ENCODE data around the gene MRPL19. TPM values are rescaled to one million over a fixed set of nuclear protein-coding genes. Genes with fewer than 3 reads are reported as not detected.

MRPL19 gene
- total and polyA plus RNA-seq, 2 of the 13 experiments (the other 11 are each of a cell fraction or from before 2014, with no cell fraction given): 43.2 to 163 TPM

- TF ChIP-seq, protein P1, sequence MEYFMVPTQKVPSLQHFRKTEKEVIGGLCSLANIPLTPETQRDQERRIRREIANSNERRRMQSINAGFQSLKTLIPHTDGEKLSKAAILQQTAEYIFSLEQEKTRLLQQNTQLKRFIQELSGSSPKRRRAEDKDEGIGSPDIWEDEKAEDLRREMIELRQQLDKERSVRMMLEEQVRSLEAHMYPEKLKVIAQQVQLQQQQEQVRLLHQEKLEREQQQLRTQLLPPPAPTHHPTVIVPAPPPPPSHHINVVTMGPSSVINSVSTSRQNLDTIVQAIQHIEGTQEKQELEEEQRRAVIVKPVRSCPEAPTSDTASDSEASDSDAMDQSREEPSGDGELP (IDR thresholded peaks at IDR 0.05; ENCODE audit: borderline replicate concordance, low read depth): peak; percentile 68
- TF ChIP-seq SAP130 (CRISPR knock-in tag; IDR thresholded peaks at IDR 0.05; ENCODE audit: low read depth) (peak; percentile 28; the same call in 1 of the 2 replicates), ARID3A (IDR thresholded peaks at IDR 0.05; ENCODE audit: low read depth, low read length) (no peak), DNMT1 (CRISPR knock-in tag; IDR thresholded peaks at IDR 0.05) (no peak), ZNF552 (CRISPR knock-in tag; IDR thresholded peaks at IDR 0.05; ENCODE audit: borderline replicate concordance) (no peak), STAG1 (CRISPR knock-in tag; IDR thresholded peaks at IDR 0.05) (peak; percentile 95), IKZF5 (CRISPR knock-in tag; IDR thresholded peaks at IDR 0.05) (peak; percentile 58; the same call in 1 of the 2 replicates), REPIN1 (CRISPR knock-in tag; IDR thresholded peaks at IDR 0.05; ENCODE audit: borderline replicate concordance, low read depth) (no peak), SMAD3 (CRISPR knock-in tag; IDR thresholded peaks at IDR 0.05) (0 out of 2 replicates have a peak, but pooled peaks have one; percentile 54), KDM3A (CRISPR knock-in tag; IDR thresholded peaks at IDR 0.05; ENCODE audit: low read depth) (peak; percentile 59; the same call in 1 of the 2 replicates), ZBTB20 (CRISPR knock-in tag; IDR thresholded peaks at IDR 0.05; ENCODE audit: borderline replicate concordance, low read depth) (peak; percentile 40; the same call in 1 of the 2 replicates), ISL2 (CRISPR knock-in tag; IDR thresholded peaks at IDR 0.05) (0 out of 2 replicates have a peak, but pooled peaks have one; percentile 18), ZNF441 (CRISPR knock-in tag; IDR thresholded peaks at IDR 0.05; ENCODE audit: borderline replicate concordance) (no peak), KDM1A (CRISPR knock-in tag; IDR thresholded peaks at IDR 0.05) (no peak), TBP (CRISPR knock-in tag; IDR thresholded peaks at IDR 0.05) (no peak), KDM5A (IDR thresholded peaks at IDR 0.05; ENCODE audit: borderline replicate concordance, low read length) (no peak), PHF8 (CRISPR knock-in tag; IDR thresholded peaks at IDR 0.05) (no peak)
- TF ChIP-seq, protein P2, sequence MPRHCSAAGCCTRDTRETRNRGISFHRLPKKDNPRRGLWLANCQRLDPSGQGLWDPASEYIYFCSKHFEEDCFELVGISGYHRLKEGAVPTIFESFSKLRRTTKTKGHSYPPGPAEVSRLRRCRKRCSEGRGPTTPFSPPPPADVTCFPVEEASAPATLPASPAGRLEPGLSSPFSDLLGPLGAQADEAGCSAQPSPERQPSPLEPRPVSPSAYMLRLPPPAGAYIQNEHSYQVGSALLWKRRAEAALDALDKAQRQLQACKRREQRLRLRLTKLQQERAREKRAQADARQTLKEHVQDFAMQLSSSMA (CRISPR knock-in tag; IDR thresholded peaks at IDR 0.05): no peak
- TF ChIP-seq, protein P3, sequence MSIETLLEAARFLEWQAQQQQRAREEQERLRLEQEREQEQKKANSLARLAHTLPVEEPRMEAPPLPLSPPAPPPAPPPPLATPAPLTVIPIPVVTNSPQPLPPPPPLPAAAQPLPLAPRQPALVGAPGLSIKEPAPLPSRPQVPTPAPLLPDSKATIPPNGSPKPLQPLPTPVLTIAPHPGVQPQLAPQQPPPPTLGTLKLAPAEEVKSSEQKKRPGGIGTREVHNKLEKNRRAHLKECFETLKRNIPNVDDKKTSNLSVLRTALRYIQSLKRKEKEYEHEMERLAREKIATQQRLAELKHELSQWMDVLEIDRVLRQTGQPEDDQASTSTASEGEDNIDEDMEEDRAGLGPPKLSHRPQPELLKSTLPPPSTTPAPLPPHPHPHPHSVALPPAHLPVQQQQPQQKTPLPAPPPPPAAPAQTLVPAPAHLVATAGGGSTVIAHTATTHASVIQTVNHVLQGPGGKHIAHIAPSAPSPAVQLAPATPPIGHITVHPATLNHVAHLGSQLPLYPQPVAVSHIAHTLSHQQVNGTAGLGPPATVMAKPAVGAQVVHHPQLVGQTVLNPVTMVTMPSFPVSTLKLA (IDR thresholded peaks at IDR 0.05): peak; percentile 37
- TF ChIP-seq, protein P4, sequence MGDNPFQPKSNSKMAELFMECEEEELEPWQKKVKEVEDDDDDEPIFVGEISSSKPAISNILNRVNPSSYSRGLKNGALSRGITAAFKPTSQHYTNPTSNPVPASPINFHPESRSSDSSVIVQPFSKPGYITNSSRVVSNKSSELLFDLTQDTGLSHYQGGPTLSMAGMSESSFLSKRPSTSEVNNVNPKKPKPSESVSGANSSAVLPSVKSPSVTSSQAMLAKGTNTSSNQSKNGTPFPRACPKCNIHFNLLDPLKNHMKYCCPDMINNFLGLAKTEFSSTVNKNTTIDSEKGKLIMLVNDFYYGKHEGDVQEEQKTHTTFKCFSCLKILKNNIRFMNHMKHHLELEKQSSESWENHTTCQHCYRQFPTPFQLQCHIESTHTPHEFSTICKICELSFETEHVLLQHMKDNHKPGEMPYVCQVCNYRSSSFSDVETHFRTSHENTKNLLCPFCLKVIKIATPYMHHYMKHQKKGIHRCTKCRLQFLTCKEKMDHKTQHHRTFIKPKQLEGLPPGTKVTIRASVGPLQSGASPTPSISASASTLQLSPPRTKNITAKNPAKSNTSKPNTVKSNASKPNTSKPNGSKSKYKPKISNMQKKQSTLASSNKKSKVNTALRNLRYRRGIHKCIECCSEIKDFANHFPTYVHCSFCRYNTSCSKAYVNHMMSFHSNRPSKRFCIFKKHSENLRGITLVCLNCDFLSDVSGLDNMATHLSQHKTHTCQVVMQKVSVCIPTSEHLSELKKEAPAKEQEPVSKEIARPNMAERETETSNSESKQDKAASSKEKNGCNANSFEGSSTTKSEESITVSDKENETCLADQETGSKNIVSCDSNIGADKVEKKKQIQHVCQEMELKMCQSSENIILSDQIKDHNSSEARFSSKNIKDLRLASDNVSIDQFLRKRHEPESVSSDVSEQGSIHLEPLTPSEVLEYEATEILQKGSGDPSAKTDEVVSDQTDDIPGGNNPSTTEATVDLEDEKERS (CRISPR knock-in tag; IDR thresholded peaks at IDR 0.05): 0 out of 2 replicates have a peak, but pooled peaks have one; percentile 33
Observed at GRCh38 chr2:75640621-75641121, 5.9 kb upstream of the MRPL19 start (continued).

Data from HepG2 (cell line).